ENCODE results near the gene MIPOL1.
"Not testable (repeated sequence)": the region's sequence is repeated elsewhere in the genome, so short reads cannot be mapped to it uniquely, and the experiment has no call there.

DNA sequence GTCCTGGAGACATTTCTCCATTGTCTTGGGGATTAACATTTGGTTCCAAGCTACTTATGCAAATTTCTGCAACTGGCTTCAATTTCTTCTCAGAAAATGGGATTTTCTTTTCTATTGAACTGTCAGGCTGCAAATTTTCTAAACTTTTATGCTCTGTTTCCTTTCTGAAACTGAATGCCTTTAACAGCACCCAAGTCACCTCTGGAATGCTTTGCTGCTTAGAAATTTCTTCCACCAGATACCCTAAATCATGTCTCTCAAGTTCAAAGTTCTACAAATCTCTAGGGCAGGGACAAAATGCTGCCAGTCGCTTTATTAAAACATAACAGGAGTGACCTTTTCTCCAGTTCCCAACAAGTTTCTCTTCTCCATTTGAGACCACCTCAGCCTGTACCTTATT lies 264.7 kb downstream of the MIPOL1 start:
- TF ChIP-seq POLR2A (IDR thresholded peaks at IDR 0.05; ENCODE audit: low read depth, low read length); TAF1 (IDR thresholded peaks at IDR 0.05; ENCODE audit: borderline replicate concordance, low read depth, low read length); POLR2AphosphoS5 (IDR thresholded peaks at IDR 0.05; ENCODE audit: low read depth, low read length): not testable (repeated sequence)
